Trophoblast cell (in vitro differentiated cells and primary cell): ENCODE results near the gene AMN.

Experiments used
- DNase-seq, 2 donors: peaks; one replicate each; pipeline ENCODE4 v3.0.0-alpha.2; 2016
- H2AFZ ChIP-seq: 2 replicates; pipeline ENCODE4 v1.6.1; 2013; ENCODE audit warnings: low read length, moderate library complexity, mild to moderate bottlenecking; ENCODE audit not compliant: insufficient read depth, poor library complexity
- H2AK5ac ChIP-seq: 2 replicates; pipeline ENCODE4 v1.6.1; 2013; ENCODE audit warnings: mild to moderate bottlenecking, low read length
- H2BK120ac ChIP-seq: 2 replicates; pipeline ENCODE4 v1.6.1; 2013; ENCODE audit warnings: low read length, mild to moderate bottlenecking, moderate library complexity; ENCODE audit not compliant: insufficient read depth, poor library complexity
- H2BK12ac ChIP-seq: 2 replicates; pipeline ENCODE4 v1.6.1; 2013; ENCODE audit warnings: mild to moderate bottlenecking, low read length, moderate library complexity
- H2BK5ac ChIP-seq: 2 replicates; pipeline ENCODE4 v1.6.1; 2013; ENCODE audit warnings: low read length, low read depth, moderate library complexity, mild to moderate bottlenecking; ENCODE audit not compliant: poor library complexity
- H3K14ac ChIP-seq: 2 replicates; pipeline ENCODE4 v1.6.1; 2013; ENCODE audit warnings: mild to moderate bottlenecking, low read length
- H3K18ac ChIP-seq: 2 replicates; pipeline ENCODE4 v1.6.1; 2013; ENCODE audit warnings: mild to moderate bottlenecking, low read length
- H3K23ac ChIP-seq: 2 replicates; pipeline ENCODE4 v1.6.1; 2013; ENCODE audit warnings: low read length
- H3K27ac ChIP-seq: 2 replicates; pipeline ENCODE4 v1.5.1; 2013; ENCODE audit warnings: low read depth, mild to moderate bottlenecking, inconsistent platforms, low read length, moderate library complexity
- H3K27me3 ChIP-seq: 2 replicates; pipeline ENCODE4 v1.6.1; 2013; ENCODE audit warnings: inconsistent platforms, mild to moderate bottlenecking, low read length, moderate library complexity; ENCODE audit not compliant: insufficient read depth
- H3K36me3 ChIP-seq, 2 experiments: 1 replicate in 1 of 2; 2 replicates in 1 of 2; pipeline ENCODE4 v1.6.1; 2013; ENCODE audit warnings: low read length in 2 of 2, mild to moderate bottlenecking in 2 of 2, moderate library complexity in 1 of 2; ENCODE audit not compliant: insufficient read depth in 2 of 2, control insufficient read depth in 1 of 2
- H3K4ac ChIP-seq: 2 replicates; pipeline ENCODE4 v1.6.1; 2013; ENCODE audit warnings: low read depth, mild to moderate bottlenecking, low read length, moderate library complexity
- H3K4me1 ChIP-seq, 2 experiments: 1 replicate in 1 of 2; 2 replicates in 1 of 2; pipeline ENCODE4 v1.6.1; 2013; ENCODE audit warnings: low read length in 2 of 2, mild to moderate bottlenecking in 2 of 2, moderate library complexity in 1 of 2; ENCODE audit not compliant: insufficient read depth in 2 of 2, control insufficient read depth in 1 of 2
- H3K4me2 ChIP-seq: 2 replicates; pipeline ENCODE4 v1.6.1; 2013; ENCODE audit warnings: inconsistent platforms, mild to moderate bottlenecking, low read length, moderate library complexity
- H3K4me3 ChIP-seq: 2 replicates; pipeline ENCODE4 v1.5.1; 2013; ENCODE audit warnings: mild to moderate bottlenecking, low read depth, low read length, inconsistent platforms
- H3K79me1 ChIP-seq: one replicate; pipeline ENCODE4 v1.6.1; 2013; ENCODE audit warnings: low read length
- H3K79me2 ChIP-seq: 2 replicates; pipeline ENCODE4 v1.6.1; 2013; ENCODE audit warnings: low read length, mild to moderate bottlenecking; ENCODE audit not compliant: control insufficient read depth, insufficient read depth, poor library complexity
- H3K9ac ChIP-seq: 2 replicates; pipeline ENCODE4 v1.6.1; 2013; ENCODE audit warnings: mild to moderate bottlenecking, low read length
- H3K9me3 ChIP-seq: 2 replicates; pipeline ENCODE4 v1.6.1; 2013; ENCODE audit warnings: low read depth, mild to moderate bottlenecking, control low read depth, inconsistent platforms, low read length; ENCODE audit not compliant: insufficient read depth
- H4K12ac ChIP-seq: 2 replicates; pipeline ENCODE4 v1.6.1; 2013; ENCODE audit warnings: low read depth, mild to moderate bottlenecking, low read length, moderate library complexity
- H4K8ac ChIP-seq: 2 replicates; pipeline ENCODE4 v1.6.1; 2013; ENCODE audit warnings: low read depth, mild to moderate bottlenecking, low read length, moderate library complexity
- H4K91ac ChIP-seq: one replicate; pipeline ENCODE4 v1.6.1; 2013; ENCODE audit warnings: low read depth, mild to moderate bottlenecking, low read length, moderate library complexity
- WGBS: extraction: QIAGEN DNeasy Blood & Tissue Kit; methylation state at CpG from one replicate; pipeline ENCODE4 v1.1.7; 2013; ENCODE audit warnings: missing lambda C conversion rate; ENCODE audit not compliant: insufficient read length, insufficient coverage; ENCODE audit errors: extremely low coverage; 5-methylcytosine and 5-hydroxymethylcytosine counted together

Gene AMN

DNA sequence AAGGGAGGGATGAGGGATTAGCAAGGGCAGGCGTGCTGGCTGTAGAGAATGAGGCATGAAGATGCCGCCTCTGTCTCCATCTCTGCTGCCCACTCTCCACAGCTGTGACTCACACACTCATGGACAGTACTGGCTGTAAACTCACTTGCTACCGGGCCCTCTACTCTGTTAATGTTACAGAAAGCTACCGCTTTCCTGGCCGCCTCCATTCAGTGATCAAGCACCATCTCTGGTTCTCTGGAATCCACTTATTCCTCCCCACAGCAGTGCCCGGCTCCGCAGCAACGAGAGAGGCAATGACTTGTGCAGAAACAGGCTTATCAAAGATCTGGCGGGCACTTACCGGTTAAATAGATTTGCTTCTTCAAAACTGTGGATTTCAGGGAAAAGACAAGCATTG lies 34.8 kb downstream of the AMN start:
- Histone ChIP-seq H3K79me2 (no peaks in the 10 kb centered on the region), H2AFZ (no peak overlapping the region), H3K27me3 (no peaks in the 10 kb centered on the region), H3K18ac (no peak overlapping the region), H3K4ac (no peak overlapping the region), H3K79me1 (no peaks in the 10 kb centered on the region), H2BK5ac (no peak overlapping the region), H4K12ac (no peak overlapping the region), H2AK5ac (no peak overlapping the region), H4K8ac (no peak overlapping the region), H3K27ac (no peak overlapping the region), H3K4me1 (no peaks in the 10 kb centered on the region), H3K4me2 (no peak overlapping the region), H3K4me3 (no peak overlapping the region), H4K91ac (no peak overlapping the region), H3K9me3 (no peaks in the 10 kb centered on the region), H3K9ac (no peak overlapping the region), H3K36me3 (peaks cover 57 to 74% of the 10 kb centered on the region in 2 experiments), H2BK12ac (no peak overlapping the region), H3K14ac (no peak overlapping the region), H3K23ac (no peak overlapping the region), H2BK120ac (no peak overlapping the region)
- DNase-seq: no peak
- WGBS: no CpG with 5 or more reads among the region's 10 CpGs

DNA sequence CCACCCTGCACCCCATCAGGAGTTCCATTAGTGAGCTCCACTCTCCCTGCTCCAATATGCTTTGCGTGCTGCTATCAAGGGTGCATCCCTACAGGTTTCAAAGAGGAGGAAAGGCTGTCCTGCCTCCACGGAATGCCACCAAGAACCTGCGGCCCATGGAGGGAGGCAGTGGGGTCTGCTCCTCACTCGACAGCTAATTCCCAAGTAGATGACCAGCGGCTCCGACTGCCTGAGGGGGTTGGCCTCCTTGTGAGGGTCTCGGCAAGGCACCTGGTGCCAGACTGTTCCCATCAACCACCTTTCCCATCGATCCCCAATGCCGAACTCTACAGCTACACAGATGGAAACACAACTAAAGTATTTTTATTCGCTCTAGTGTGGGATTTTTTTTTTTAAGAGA lies 36.0 kb downstream of the AMN start:
- no peak overlapping the region for H4K91ac ChIP-seq
- no peak overlapping the region for H4K8ac ChIP-seq
- no peaks in the 10 kb centered on the region for H3K27me3 ChIP-seq
- H2BK5ac ChIP-seq: no peak overlapping the region
- H3K9me3 ChIP-seq: no peaks in the 10 kb centered on the region
- no peak overlapping the region for H2BK120ac ChIP-seq
- no peak overlapping the region for H3K4ac ChIP-seq
- H3K4me1 ChIP-seq: no peaks in the 10 kb centered on the region
- no peak overlapping the region for H3K14ac ChIP-seq
- no peak overlapping the region for H3K23ac ChIP-seq
- H2BK12ac ChIP-seq: no peak overlapping the region
- no peak overlapping the region for H2AFZ ChIP-seq
- DNase-seq: no peak
- H3K9ac ChIP-seq: no peak overlapping the region
- no peak overlapping the region for H2AK5ac ChIP-seq
- no peaks in the 10 kb centered on the region for H3K79me2 ChIP-seq
- H4K12ac ChIP-seq: no peak overlapping the region
- no peak overlapping the region for H3K4me2 ChIP-seq
- H3K18ac ChIP-seq: no peak overlapping the region
- H3K79me1 ChIP-seq: no peaks in the 10 kb centered on the region
- no peak overlapping the region for H3K27ac ChIP-seq
- no CpG with 5 or more reads among the region's 10 CpGs for WGBS
- peaks cover 54 to 69% of the 10 kb centered on the region in 2 experiments for H3K36me3 ChIP-seq
- H3K4me3 ChIP-seq: no peak overlapping the region

DNA sequence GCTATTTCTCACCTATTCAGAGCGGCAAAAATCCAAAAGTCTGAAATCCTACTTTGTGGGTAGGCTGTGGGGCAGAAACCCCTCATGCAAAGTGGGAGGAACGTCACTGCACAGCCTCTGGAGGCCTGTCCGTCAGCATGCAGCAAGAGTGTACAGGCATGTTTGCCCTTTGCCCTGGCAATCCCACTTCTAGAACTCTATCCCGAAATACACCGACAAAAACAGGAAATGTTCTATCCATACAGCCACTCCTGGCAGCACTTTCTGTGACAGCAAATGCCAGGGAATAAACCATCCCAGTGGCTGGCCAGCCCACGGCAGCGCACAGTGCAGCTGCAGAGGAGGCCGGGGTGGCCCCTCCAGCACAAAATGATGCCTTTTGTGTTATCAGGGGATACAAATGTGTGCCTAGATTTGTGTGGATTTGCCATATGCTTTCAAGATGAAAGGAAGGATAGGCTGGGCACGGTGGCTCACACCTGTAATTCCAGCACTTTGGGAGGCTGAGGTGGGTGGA lies 39.7 kb downstream of the AMN start:
- H4K91ac ChIP-seq: no peak overlapping the region
- H3K4ac ChIP-seq: no peak overlapping the region
- no peak overlapping the region for H3K14ac ChIP-seq
- H3K9ac ChIP-seq: no peak overlapping the region
- H2AK5ac ChIP-seq: no peak overlapping the region
- H3K79me2 ChIP-seq: no peaks in the 10 kb centered on the region
- no peak overlapping the region for H2AFZ ChIP-seq
- no peaks in the 10 kb centered on the region for H3K4me1 ChIP-seq
- no peak overlapping the region for H3K27ac ChIP-seq
- H2BK5ac ChIP-seq: no peak overlapping the region
- H3K27me3 ChIP-seq: no peaks in the 10 kb centered on the region
- H3K36me3 ChIP-seq: peaks cover 57 to 71% of the 10 kb centered on the region in 2 experiments
- H4K8ac ChIP-seq: no peak overlapping the region
- WGBS: no CpG with 5 or more reads among the region's 9 CpGs
- H4K12ac ChIP-seq: no peak overlapping the region
- no peak overlapping the region for H2BK120ac ChIP-seq
- no peak for DNase-seq
- no peak overlapping the region for H2BK12ac ChIP-seq
- no peaks in the 10 kb centered on the region for H3K79me1 ChIP-seq
- H3K4me2 ChIP-seq: no peak overlapping the region
- H3K9me3 ChIP-seq: no peaks in the 10 kb centered on the region
- no peak overlapping the region for H3K4me3 ChIP-seq
- no peak overlapping the region for H3K23ac ChIP-seq
- H3K18ac ChIP-seq: no peak overlapping the region

DNA sequence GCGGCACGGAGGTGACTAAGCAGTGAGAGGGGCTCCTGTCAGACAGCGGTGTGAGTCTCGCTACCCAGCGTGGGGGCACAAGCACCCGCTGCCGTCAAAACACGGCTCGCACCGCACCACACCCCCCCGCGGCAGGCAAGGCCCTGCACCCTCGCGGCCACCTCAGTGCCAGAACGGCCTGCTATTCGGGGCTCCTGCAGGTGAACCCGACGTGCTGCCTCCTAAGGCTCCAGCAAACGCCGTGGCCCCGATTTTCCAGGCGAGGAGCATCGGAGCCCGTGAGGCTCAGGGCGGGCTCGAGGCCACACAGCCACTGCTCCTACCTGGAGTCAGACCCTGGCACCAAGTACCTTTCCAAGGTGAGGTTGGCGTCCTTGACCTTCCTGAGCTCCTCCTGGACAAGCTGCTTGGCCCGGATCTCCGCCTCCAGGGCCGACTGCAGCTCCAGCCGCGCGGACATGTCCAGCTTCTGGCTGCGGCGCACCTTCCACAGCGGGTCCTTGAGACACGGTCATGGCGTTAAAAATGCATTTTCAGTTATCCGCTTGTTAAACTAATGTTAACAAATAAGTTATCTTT lies 41.8 kb downstream of the AMN start:
- Histone ChIP-seq H2BK120ac (no peak overlapping the region), H3K23ac (no peak overlapping the region), H2AK5ac (no peak overlapping the region), H3K4ac (no peak overlapping the region), H4K91ac (no peak overlapping the region), H3K9me3 (no peaks in the 10 kb centered on the region), H3K4me2 (no peak overlapping the region), H4K8ac (no peak overlapping the region), H3K27me3 (no peaks in the 10 kb centered on the region), H3K18ac (no peak overlapping the region), H2BK12ac (no peak overlapping the region), H2BK5ac (no peak overlapping the region), H3K9ac (no peak overlapping the region), H4K12ac (no peak overlapping the region), H3K14ac (no peak overlapping the region), H3K4me3 (no peak overlapping the region), H3K27ac (no peak overlapping the region), H3K79me1 (no peaks in the 10 kb centered on the region), H3K36me3 (peaks cover 56 to 69% of the 10 kb centered on the region in 2 experiments), H3K4me1 (no peaks in the 10 kb centered on the region), H3K79me2 (no peaks in the 10 kb centered on the region), H2AFZ (no peak overlapping the region)
- no peak for DNase-seq
- WGBS: no CpG with 5 or more reads among the region's 39 CpGs
